GM18508 (cell line): ENCODE results near the gene VTI1A.
A peak's percentile ranks its signal among the peaks of the same experiment; 100 is the strongest.
"Not testable (repeated sequence)": the region's sequence is repeated elsewhere in the genome, so short reads cannot be mapped to it uniquely, and the experiment has no call there.

ENCODE experiments used
- ATAC-seq: cut with Tn5 transposase; IDR thresholded peaks from one replicate; pipeline ENCODE4 v1.9.1; 2021; ENCODE audit warnings: moderate number of reproducible peaks; ENCODE audit not compliant: insufficient read depth, unreplicated experiment

Gene VTI1A

DNA sequence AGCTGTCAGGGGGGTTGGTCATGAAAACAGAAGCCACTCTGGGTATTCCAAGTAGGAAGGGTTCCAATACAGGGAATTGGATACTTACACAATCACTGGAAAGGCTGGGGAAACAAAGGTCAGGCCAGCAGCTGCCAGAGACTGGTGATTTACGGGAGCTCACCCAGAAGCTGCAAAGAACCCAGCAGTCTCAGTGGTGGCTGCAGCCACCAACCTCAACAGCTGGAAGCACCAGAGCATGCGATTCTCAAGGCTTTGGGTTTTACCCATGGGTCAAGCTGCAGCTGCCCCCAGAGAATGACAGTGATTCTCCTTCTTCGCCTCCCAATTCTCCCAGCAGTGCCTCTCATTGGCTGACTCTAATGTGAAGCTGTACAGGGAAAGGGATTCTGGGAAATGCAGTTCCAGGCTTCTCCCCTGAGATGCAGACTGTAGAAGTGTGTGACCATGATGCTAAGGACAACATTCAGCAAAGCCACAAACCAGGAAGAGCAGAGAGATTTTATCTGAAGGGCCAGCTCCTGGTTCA lies 395.9 kb downstream of the VTI1A start:
- ATAC-seq = peak; percentile 93

DNA sequence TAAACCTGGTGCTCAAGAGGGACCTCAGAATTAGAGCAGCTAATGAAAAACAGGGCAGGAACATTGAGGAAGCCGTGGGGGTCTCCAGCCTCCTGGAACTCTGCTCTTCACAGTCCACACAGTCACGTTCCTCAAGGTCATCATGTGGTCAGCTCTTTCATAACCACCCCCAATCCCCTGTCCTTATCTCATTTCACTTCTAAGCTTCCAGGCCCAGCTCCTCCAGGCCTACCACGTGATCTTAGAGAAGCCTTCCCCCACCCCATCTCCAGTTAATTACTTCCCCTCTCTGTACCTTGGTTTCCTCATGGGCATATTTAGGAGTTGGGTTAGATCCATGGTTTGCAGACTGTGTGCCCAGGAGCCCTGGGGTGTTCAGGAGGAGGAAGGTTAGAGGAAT lies 396.6 kb downstream of the VTI1A start:
- ATAC-seq = no peak

DNA sequence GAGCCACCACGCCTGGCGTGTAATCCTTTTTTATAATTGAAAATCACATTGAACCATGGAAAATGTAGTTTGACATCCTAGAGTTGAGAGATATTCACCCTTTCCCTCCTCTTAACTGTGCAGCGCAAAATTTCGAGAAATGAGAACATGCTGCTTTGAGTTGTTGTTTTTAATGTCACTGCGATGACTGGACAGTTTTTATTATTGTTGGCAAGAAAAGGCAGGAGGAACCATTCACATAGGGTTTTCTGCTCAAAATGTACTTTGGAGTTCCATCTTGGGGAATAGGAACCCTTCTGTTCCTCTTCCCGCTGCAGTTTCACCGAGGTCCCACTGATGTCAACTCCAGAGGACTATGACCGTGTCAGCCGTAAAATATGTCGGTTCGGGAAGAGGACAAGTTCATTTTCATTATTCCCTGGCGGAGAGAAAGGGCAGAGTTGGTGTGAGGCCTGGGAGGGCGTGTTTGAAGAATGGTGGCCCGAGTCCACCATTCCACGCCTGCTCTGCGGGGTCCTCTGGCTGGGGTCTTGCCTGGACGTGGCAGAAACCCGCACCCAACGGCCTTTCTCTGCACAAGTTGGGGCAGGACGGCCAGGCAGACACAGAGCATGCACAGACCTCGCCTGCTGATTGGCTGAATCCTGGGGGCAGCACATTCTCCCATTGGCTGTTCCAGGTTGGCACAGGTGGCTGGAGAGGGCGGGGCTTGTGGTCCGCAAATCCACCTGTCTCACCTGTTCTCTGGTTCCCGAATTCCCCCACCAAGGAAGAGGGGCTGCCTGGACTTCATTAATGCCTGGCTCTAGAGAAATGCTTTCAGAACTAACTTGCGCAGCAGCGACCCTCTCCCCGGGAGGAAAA lies 397.9 kb downstream of the VTI1A start:
- no peak for ATAC-seq

DNA sequence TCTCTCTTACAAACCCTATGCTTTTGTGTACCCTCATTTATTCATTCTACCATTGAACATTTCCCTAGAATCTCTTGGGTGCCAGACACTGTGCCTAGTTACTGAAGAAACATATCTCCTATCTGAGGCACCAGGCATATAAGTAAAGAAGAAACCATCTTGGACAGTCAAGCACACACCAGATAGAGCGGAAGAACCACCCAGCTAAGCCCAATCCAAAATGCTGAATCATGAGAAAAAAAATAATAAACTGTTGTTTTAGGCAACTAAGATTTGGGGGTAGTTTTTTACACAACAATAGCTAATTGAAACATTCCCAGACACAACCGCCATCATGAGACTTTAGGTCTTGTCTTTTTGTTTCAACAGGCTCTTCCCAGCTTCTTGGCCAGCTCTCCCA lies 400.8 kb downstream of the VTI1A start:
- ATAC-seq = no peak

DNA sequence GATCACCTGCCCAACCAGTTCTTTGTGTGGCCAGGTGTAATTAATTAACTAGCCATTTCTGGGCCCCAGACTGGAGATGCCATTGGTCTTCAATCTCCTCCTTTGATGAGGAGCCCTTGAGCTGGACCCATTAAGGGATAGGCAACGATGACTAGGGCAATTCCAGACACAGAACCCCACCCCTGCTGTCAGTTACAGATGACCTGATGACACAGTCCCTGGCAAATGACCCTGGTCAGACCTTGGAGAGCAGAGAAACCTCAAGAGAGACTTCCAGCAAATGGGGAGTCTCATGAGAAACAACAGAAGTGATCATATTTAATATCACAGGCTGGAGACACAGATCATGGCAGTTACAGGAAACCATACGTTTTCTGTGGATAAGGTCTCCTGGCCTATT lies 401.2 kb downstream of the VTI1A start:
- no peak for ATAC-seq

DNA sequence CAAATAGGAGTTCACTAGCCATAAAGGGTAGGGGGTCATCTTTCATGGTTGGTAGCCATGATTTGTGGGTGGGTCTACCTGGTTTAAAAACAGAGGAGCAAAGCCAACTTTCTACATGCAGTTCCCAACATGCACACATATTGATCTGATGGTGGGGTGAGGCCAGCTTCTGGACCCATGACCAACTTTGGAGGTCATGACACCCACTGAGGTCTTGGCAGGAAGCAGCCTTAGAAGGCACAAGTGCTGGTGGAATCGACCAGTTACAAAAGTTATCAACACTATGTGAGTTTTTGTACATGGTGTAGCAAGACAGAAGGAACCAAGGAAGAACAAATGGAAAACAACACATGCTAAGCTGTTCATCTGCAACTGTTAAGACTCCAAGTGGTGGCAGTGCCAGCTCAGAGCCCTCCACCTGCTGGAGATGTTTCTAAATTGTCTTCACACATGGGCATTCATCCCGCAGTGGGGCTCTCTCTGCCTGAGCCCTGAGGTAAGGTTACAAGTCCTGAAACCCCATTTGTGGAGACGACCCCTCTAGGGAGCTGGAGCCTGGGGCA lies 401.9 kb downstream of the VTI1A start:
- ATAC-seq = no peak

DNA sequence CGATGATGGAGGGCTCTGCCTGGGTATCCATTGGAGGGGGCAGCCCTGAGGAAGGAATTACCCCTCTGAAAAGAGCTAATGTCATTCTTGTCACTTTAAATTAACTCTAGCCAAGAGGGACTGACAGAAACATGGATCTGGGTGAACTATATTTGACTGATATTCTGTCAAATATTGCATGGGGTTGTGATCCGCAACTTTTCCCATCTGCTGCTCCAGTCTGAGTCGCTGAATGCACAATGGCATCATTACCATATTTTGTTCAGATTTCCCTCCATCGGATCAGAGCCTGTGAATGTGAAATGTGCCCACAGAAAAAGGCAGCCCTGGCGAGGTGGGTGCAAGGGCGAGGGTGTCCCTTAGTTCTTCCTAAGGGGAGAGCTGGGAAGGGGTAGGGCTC lies 402.5 kb downstream of the VTI1A start:
- ATAC-seq = no peak

DNA sequence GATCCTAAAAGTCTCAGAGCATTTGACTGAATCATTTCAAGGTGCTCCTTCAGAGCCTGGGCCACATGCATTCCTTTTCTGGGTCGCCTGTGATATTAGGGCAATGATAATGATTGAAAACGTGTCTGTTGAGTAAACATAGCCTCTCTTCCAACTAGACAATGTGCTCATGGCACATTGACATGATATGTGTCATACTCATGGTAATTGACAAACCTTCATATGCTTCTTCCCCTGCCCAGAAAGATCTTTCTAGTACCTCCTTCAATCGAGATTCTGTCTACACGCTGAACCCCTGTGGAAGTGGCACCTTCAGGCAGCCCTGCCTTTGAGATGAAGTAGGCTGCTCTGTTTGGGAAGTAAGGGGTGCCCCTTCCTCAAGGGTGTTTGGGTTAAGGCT lies 404.2 kb downstream of the VTI1A start:
- ATAC-seq = no peak

DNA sequence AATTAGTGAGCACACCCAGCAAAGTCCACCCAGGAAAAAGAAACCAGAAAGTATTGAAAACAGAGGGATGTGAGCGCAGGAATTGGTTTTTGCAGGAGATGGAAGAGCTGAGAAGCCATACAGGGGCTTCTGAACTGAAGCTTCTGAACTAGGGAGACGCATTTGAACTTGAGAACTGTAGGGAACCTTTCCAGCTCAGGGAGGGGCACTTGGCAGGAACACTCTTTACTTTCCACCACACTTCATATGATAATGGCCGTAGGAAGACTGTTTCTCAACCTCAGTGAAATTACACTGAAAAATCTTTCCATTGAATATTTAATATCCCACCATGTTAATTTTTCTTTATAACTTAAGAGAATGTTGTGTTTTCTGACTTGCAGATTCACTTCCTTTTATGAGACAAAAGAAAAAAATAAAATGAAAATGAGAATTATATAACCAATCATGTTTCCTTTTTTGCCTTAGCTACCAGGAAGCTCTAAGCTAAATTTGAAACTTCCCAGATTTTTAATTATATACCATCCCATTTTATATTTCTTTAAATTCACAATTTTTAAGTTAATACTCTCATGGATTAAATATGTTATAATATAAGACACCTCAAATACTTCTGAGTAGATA lies 404.7 kb downstream of the VTI1A start:
- ATAC-seq = no peak

DNA sequence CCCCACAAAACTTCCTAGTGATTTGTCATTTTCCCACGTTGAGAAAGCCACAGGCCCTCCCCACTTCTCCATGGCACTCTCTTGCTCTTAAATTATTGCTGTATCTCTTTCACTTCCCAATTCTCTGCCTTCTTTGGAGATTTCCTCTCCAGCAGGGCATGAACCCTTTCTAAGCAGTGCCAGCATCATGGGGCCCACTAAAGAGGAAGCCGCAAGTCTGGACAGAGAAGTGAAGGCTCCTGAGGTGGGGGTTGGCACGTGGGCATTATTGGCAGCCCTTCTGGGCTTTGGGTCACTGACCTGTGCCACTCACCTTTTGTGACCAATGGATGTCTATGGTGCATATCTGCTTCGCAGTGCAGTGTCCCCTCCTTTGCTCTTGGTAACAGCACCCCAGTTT lies 405.3 kb downstream of the VTI1A start:
- ATAC-seq = no peak

DNA sequence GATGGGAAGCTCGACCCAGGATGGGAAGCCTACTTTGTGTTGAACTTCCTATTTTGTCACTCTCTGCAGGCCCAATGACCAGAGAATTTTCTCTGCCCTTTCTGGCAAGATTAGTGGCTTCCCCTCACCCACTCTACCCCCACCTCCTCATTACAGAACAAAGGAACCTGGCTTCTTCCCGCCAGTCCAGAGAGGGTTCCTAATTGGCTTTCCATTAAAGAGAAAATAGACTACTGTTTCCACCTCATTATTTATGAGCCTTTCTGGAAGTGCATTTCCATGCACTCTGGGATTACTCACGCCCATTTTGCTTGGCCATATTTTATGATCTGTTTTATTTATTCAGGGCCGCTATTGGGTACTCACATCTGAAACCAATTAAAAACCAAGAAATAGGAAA lies 408.1 kb downstream of the VTI1A start:
- ATAC-seq = no peak

DNA sequence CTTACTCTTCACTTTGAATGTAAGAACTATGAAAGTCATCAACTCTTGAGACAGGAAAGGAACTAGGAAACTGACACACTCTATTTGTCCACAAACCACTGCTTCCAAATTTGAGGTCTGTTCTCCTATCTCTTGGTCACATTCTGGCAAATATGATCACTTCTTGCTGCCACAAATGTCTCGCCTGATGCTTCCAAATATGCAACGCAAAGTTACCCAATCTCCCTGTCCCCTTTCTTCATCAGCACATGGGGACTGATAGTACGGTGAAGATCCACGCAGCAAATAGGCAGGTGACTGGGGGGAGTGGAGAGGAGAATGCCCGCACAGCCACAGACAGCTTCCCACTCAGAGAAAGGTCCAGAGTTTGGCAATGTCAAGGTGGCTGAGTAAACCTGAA lies 410.5 kb downstream of the VTI1A start:
- no peak for ATAC-seq

DNA sequence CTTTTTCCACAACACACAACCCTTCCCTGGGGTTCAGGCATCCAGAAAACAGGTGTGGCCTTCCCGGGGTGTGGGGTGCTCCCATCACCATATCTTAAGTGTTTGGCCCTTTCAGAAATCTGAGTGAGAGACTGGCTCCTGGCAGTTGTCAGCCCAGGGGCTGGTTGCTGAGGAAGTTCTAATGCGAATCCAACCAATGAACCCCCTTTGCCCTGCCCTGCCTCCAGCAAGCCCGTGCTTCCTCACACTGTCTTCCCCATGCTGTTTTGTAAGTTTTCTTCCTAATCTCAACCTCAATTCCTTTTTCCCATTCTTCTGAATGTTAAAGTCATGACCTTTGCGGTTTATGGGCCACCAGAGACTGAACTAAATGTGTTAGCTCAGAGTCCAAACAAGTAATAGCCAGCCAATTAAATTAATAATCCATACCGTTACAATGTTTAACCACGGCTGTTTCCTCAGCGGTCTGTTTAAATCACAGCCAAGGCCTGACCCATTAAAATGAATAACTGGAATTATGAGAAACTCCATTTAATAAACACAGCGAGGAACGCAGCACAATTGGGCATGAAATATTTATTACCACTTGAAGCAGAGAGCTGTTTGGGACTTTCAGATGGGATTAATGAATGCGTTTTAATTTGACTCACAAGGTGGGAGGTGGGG lies 412.1 kb downstream of the VTI1A start:
- no peak for ATAC-seq

DNA sequence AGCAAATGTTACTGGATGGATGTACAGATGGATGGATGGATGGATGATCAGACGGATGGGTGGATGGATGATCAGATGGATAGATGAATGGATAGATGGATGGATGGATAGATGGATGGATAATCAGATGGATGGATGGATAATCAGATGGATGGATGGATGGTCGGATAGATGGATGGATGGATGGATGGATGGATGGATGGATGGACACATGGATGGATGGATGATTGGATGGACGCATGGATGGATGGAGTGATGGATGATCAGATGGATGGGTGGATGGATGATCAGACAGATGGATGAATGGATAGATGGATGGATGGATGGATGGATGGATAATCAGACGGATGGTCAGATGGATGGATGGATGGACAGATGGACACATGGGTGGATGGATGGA lies 412.8 kb downstream of the VTI1A start:
- no peak for ATAC-seq

DNA sequence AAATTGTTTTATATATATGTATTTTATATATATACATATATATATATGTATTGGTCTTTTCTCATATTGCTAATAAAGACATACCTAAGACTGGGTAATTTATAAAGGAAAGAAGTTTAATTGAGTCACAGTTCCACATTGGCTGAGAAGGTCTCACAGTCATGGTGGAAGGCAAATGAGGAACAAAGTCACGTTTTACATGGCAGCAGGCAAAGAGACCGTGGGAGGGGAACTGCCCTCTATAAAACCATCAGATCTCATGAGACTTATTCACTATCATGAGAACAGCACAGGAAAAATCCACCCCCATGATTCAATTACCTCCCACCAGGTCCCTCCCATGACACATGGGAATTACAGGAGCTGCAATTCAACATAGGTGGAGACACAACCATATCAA lies 416.4 kb downstream of the VTI1A start:
- ATAC-seq = not testable (repeated sequence)
